IPS-NIHi11 (cell line): ENCODE results near the gene INCA1.
"Not testable (repeated sequence)": the region's sequence is repeated elsewhere in the genome, so short reads cannot be mapped to it uniquely, and the experiment has no call there.

ENCODE experiments used
- DNase-seq: peaks from one replicate; pipeline ENCODE4 v3.0.0; 2012; ENCODE audit warnings: mixed read lengths, low spot score

Gene INCA1, protein sequence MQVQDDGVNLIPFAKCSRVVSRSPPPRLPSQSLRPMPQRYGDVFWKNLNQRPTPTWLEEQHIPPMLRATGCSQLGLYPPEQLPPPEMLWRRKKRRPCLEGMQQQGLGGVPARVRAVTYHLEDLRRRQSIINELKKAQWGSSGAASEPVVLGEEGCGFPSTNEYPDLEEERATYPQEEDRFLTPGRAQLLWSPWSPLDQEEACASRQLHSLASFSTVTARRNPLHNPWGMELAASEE

DNA sequence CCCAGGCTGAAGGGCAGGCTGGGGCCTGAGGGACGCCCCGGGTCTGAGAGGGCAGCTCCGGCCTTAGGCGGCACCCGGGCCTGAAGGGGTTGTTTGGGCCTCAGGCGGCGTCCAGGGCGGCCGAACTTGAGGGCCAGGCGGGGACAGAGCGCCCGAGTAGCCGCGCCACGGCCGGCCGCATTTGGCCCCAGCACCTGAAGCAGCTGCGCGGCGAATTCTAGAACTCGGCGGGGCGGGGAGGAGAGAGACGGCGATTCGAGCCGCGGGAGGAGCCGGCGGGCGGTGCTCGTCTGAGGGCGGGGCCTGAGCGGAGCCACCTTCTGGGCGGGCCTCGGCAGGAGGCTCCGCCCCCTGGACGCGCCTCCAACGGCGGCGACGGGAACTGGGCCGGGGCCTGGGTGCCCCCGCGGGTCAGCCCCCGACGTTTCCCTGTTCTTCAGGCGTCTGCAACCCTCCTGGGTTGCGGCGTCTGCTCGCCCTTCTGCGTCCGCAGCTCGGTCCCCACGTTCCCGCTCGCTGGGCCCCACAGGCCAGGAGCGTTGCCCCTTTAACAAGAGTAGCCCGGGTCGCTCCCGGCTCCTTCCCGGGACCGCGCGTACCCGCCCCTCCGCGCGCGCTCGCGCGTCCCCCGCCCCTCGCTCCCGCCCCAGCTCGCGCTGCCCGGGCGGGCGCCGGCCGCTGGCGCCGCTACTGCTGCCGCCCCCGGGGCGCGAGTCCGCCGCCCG is at the start of gene INCA1, which contains the start of gene KIF1C:
Gene INCA1, minus strand, starts transcription at position 221 of the 725 bp plus-strand sequence. CDS start 3,085 bp downstream, outside the sequence.
Gene KIF1C, plus strand, starts transcription at position 649 of the 725 bp plus-strand sequence. CDS start 2,297 bp downstream, outside the sequence.
- peak; percentile 99 for DNase-seq

DNA sequence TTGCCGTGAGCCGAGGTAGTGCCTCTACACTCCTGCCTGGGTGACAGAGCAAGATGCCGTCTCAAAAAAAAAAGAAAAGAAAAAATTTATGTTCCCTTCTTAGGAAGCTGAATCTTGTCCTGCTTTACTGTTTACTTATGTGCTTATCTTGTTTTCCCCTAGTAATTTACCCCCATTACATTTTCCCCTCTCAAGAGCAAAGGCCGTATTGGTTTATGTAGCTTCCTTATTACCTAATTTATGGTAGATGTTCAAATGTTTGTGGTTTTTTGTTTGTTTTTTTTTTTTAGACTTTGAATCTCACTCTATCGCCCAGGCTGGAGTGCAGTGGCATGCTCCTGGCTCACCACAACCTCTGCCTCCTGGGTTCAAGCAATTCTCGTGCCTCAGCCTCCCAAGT is 48.2 kb upstream of the INCA1 start:
- no peak for DNase-seq

DNA sequence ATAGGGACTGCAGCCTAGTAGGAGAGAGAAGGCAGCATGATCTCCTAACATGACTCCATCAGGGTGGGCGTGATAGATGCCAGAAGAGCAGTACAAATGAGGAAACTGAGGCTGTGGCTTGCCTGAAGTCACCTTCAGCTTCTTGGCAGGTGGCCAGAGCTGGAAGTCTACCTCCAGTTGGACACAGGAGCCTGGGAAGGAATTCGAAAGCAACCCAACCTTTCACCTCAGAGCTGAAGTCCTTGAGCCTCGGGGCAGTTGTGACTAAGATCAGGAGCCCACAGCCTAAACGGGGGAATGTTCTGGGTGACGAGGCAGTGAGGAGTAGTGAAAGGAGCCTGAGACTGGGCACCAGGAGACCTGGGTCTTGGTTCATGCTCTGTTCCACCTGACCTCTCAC is 47.3 kb upstream of the INCA1 start:
- no peak for DNase-seq

DNA sequence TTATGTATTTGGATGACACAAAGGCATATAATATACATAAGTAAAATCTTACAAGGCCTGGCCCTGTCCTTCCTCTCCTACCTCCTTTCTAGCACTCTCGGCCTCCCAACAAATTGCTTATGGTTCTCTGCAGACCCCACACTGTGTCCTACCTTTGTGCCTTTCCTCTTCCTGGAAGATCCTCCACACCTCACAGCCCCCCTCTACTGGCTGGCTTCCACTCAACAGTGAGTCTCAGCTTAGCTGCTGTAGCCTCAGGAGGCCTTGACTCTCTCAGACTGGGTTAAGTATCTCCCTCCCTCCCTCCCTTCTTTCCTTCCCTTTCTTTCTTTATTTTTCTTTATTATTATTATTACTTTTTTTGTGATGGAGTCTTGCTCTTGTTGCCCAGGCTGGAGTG is 46.2 kb upstream of the INCA1 start:
- peak; percentile 55 for DNase-seq

DNA sequence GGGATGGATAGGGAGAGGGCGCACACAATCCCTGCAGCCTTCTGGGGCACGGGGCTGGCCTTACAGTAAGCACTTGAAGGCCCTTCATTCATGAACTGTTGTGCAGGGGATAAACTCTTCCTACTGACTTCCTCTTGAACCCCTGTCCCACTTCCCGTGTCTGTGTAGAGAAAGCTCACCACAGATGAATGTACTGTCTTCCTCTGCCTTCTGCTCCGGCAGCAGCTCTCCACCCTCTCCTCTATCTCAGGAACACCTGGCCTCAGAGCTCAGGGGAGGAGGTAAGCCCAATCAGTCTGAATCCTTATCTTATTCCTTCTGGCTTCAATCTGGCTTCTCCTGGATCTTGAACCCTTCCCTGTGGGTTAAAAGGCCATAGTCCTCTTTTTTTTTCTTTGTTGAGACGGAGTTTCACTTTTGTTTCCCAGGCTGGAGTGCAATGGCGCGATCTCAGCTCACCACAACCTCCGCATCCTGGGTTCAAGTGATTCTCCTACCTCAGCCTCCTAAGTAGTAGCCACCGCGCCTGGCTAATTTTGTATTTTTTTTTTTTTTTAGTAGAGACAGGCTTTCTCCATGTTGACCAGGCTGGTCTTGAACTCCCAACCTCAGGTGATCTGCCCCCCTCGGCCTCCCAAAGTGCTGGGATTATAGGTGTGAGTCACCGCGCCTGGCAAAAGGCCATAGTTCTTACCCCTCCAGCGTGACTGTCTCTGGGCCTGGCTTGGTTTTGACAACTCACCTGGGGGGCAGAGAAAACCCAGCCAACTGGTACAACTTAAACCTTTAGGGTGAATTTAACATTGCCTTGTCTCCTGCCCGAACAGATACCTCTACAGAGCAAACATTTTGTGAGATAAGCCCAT is 45.1 kb upstream of the INCA1 start:
- no peak for DNase-seq

DNA sequence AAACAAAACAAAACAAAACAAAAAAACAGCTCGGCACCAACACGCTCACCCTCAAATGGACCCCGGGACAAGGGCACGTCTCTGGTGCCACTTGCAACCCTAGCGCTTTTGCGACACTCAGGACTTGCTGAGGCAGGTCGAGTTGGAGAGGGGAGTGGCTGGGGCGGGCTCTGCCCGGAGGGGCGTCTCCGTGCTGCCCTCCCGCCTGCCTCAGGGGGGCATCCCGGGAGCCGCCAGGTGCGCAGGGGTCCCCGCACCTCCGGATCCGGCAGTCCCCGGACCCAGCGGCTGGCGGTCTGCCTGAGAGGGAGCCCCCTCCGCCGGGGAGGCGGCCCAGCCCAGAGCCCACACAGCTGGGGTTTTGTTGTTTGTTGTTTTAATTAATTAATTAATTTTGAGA is 38.0 kb upstream of the INCA1 start, which contains the start of gene SLC52A1:
Gene SLC52A1, minus strand, starts transcription at position 112 of the 400 bp plus-strand sequence. CDS start 820 bp downstream, outside the sequence.
- peak; percentile 70 for DNase-seq

DNA sequence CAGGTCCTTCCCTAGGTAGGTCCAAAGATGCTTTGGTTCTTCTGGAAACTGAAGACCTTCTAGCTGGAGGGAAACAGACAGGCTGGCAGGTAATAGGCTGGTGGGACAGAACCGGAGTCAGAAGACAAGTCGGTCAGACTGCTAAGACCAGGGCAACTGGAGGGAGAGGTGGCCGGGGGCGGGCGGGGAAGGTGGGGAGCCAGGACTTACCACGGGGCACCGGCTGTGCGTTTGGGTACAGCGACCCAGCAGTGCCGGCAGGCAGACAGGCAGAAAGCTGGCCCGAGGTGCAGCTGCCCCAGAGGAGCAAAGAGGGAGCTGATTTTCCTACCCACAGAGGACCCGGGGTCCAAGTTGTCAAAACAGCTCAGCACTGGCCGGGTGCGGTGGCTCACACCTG is 37.3 kb upstream of the INCA1 start:
- DNase-seq: no peak

DNA sequence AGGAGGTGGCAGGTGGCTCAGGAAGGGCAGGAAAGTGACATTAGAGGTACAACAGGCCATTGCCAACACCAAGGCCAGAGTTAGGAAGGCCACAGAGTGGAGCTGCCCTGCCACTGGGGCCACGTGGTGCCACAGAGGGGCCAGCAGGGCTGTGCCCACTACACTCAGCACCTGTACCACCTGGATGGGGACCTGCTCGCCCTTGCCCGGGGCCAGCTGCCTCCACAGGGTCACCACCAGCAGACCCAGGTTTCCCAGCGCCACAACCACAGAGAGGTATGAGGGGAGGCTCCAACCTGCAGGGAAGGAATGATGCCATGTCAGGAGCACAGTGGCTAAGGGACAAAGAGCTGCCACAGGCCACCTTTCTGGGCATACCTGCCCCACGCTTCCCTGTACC is 36.7 kb upstream of the INCA1 start:
- DNase-seq: no peak

DNA sequence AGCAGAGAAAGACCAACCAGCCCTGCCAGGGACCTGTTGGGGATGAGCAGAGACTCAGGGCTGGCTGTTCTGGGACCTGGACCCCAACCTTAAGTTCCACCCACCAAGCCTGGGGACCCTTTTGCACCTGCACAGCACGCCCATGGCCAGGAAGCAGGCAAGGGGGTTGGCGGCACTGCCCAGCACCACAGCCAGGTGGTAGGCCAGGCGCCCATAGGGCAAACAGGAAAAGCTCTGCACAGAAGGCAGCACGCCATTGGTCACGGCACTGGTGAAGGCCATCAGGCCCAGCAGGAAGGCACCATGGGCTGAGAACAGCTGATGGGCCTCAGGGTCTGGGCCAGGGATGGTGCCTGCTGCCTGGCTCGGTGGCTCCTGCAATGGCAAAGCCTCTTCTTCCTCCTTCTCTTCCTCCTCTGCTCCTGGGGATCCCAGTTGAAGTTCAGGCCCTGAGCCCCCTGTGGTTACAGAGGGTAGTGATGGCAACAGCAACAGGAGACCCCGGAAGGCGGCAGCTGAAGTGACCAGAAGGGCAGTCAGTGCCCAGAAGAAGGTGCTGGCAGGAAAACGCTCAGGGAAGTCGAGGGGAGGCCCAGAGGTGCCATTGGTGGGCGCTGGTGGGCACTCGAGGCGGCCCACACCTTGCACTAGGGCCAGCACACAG is 36.2 kb upstream of the INCA1 start:
- no peak for DNase-seq

DNA sequence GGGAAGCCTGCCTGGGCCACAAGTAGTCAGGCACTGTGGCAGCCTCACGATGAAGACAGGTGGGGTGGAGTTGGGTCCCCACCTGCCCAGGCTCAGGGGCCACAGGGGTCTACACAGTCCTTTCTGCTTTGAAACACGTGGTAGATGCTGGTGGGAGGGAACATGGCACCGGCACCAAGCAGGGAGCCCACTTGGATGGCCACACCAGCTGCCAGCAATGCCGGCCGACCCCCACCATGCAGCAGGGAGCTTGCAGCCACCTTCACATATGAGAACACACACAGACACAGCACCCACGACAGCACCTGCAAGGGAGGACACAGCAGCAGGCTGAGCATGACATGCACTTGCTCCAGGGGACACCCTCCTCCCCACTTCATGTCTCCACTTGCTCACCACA is 35.5 kb upstream of the INCA1 start:
- DNase-seq: no peak

DNA sequence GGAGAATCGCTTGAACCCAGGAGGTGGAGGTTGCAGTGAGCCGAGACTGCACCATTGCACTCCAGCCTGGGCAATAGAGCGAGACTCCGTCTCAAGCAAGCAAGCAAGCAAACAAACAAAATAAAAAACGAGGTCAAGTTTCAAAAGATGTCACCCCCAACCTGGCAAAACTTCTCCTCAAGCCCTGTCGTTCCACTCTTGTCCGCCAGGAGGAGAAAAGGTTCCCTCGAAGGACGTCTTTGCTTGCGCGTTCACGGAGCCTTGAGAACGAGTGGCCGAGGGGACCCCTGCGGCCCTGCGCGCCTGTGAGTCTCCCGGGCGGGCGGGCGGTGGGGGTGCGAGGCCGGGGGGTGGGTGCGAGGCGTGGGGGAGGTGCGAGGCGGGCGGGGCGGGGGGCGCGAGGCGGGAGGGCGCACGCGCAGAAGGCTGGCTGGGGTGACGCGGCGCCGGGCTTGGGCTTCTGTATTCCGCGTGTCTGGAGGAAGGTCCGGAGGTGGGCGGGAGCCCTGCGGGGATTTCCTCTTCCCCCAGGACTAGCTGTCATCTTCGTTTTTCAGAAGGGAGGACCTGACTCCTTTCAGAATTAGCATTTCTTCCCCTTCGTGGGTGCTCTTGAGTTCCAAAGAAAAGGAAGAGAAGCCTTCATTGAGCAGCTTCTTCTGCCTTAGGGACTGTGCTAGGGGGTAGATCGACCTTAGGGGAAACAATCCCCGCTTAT is 34.2 kb upstream of the INCA1 start:
- peak; percentile 77 for DNase-seq

DNA sequence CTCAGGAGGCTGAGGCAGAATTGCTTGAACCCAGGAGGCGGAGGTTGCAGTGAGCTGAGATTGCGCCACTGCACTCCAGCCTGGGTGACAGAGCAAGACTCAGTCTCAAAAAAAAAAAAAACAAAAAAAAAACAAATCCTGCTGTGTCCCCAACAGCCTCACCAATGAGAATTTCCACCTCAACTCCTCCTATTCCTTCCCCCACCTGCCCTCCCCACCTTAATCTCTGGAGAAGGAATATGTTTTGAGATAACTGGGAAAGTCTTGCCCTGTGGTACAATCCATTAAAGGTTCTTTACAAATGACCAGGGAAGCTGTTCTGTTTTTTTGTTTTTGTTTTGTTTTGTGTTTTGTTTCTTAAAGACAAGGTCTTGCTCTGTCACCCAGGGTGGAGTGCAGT is 32.8 kb upstream of the INCA1 start:
- DNase-seq: not testable (repeated sequence)

DNA sequence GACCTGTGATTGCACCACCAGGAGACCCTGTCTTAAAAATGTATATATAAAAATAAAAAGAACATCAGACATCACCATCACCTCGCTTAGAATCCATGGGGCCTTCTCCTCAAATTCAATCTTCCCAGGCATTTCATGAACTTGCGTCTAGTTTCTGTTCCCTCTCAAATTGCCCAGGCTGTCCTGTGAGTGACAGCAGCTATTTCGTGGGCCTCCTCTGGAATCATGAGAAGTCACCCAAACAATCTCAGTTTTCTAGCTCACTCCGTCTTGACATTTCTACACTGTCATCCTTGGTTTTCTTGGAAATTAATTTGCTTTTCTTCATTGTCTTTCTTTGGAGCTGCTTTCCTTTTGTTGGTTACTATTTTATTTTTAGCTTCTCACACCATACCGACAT is 30.6 kb upstream of the INCA1 start:
- DNase-seq: no peak

DNA sequence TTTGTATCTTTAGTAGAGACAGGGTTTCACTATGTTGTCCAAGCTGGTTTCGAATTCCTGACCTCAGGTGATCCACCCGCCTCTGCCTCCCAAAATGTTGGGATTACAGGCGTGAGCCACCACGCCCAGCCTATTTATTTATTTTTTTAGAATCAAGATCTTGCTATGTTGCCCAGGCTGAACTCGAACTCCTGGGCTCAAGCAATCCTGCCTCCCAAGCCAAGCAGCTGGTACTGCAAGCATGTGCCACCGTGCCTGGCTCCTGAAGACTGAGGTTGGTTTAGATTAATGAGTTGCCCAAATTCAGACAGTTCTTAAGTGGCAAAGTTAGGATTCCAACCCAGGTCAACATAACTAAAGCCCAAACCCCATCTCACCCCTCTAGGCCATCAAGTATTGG is 30.0 kb upstream of the INCA1 start:
- no peak for DNase-seq

DNA sequence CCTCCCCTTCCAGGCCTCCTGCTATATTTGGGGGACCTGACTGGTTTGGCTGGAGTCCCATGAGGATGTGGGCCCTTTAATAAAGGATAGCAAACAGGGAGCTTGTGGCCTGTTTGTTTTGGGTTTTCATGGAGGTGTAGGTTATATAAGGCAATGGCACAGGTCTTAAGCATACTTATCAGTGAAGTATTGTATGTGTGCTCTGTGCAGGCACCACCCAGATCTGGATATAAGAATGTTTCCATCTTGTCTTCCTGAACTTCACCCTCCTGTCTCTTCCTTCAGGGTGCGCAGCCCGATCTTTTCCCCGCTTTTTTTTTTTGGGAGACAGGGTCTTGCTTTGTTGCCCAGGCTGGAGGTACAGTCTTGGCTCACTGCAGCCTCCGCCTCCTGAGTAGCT is 27.3 kb upstream of the INCA1 start:
- no peak for DNase-seq

DNA sequence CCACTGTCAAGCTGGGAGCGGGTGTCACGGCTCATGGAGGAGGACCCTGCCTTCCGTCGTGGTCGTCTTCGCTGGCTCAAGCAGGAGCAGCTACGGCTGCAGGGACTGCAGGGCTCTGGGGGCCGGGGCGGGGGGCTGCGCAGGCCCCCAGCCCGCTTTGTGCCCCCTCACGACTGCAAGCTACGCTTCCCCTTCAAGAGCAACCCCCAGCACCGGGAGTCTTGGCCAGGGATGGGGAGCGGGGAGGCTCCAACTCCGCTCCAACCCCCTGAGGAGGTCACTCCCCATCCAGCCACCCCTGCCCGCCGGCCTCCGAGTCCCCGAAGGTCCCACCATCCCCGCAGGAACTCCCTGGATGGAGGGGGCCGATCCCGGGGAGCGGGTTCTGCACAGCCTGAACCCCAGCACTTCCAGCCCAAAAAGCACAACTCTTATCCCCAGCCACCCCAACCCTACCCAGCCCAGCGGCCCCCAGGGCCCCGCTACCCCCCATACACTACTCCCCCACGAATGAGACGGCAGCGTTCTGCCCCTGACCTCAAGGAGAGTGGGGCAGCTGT is 26.3 kb upstream of the INCA1 start:
- DNase-seq: no peak

DNA sequence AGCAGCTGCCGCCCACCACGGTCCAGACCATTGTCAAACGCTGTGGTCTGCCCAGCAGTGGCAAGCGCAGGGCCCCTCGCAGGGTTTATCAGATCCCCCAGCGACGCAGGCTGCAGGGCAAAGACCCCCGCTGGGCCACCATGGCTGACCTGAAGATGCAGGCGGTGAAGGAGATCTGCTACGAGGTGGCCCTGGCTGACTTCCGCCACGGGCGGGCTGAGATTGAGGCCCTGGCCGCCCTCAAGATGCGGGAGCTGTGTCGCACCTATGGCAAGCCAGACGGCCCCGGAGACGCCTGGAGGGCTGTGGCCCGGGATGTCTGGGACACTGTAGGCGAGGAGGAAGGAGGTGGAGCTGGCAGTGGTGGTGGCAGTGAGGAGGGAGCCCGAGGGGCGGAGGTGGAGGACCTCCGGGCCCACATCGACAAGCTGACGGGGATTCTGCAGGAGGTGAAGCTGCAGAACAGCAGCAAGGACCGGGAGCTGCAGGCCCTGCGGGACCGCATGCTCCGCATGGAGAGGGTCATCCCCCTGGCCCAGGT is 24.9 kb upstream of the INCA1 start:
- no peak for DNase-seq

DNA sequence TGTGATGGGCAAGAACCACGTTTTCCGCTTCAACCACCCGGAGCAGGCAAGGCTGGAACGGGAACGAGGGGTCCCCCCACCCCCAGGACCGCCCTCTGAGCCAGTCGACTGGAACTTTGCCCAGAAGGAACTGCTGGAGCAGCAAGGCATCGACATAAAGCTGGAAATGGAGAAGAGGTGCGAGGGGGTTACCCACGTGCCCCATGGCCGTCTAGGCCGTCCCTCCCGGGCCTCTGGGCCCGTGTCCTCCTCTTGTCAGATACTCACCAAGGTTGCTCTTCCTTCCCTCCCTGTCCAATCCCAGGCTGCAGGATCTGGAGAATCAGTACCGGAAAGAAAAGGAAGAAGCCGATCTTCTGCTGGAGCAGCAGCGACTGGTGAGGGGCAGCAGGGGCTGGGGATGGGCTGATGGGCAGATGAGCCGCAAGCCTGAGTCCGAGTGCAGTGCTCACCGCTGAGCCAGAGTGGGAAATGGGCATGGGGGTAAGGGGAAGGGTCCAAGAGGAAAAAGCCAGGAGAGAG is 23.2 kb upstream of the INCA1 start:
- DNase-seq: no peak

DNA sequence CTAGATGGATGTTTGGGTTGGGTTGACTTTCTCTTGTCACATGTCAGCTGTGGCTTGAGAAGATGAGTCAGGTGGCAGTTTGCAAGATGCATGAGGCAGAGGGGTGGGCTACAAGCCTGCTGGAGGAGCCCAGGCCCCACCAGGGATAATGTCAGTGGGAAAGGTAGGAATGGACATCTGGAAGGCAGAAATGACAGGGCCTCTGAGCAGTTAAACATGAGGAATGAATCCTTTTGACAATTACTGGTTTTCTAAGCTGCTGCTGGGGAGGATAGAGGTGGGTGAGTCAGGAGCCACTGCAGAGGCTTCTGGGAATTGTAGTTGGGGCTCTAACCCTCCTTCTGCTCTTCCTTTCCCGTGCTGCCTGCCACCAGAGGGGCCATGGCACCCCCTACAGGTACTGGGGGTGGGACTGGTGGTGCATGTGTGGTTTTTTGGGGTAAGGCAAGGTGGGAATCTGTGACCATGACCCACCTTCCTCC is 22.2 kb upstream of the INCA1 start:
- DNase-seq: peak; percentile 52

DNA sequence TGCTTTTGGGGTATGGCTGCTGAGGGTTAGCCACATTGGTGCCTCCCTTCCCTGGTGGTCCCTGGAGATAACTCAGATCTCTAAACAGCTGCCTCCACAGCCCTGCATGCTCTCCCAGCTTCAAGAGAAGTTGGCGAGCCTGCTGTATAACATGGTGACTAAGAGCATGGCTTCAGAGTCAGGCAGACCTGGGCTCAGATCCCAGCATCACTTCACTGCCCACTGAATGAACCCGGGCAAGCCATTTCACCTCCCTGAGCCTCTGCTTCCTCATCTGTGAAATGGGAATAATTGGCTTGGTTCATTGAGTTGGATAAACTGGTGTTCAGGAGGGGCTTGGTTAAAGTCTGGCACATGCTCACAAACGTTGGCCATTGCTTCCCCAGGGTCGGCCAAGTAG is 17.0 kb upstream of the INCA1 start:
- no peak for DNase-seq
